HCEC 1CT (cell line): ENCODE results near the gene ZNF516.
A peak's percentile ranks its signal among the peaks of the same experiment; 100 is the strongest.

ENCODE experiments used
- DNase-seq: peaks from one replicate; pipeline ENCODE4 v3.0.0-alpha.2; 2017

The ZNF516 gene

GRCh38 chr18:76361219-76361618, 133.8 kb downstream of the ZNF516 start:
- DNase-seq: no peak

- DNase-seq: no peak
These were observed 135.1 kb downstream of the ZNF516 start for GRCh38 chr18:76359909-76360308.

- DNase-seq: no peak
These were observed 136.3 kb downstream of the ZNF516 start for GRCh38 chr18:76358774-76359173.

GRCh38 chr18:76357585-76358260, 137.3 kb downstream of the ZNF516 start:
- no peak for DNase-seq

- no peak for DNase-seq
These were observed 137.9 kb downstream of the ZNF516 start for GRCh38 chr18:76357174-76357573.

GRCh38 chr18:76356666-76357065, 138.4 kb downstream of the ZNF516 start:
- no peak for DNase-seq

- peak; percentile 44 for DNase-seq
These were observed 140.7 kb downstream of the ZNF516 start for GRCh38 chr18:76354348-76354747.

- DNase-seq: no peak
These were observed 141.5 kb downstream of the ZNF516 start for GRCh38 chr18:76353500-76353899.

GRCh38 chr18:76353046-76353445, 142.0 kb downstream of the ZNF516 start:
- DNase-seq: no peak

- peak; percentile 56 for DNase-seq
These were observed 143.0 kb downstream of the ZNF516 start for GRCh38 chr18:76351961-76352581.

GRCh38 chr18:76350134-76351025, 144.7 kb downstream of the ZNF516 start:
- no peak for DNase-seq

GRCh38 chr18:76349067-76349715, 145.9 kb downstream of the ZNF516 start:
- peak; percentile 50 for DNase-seq

- DNase-seq: no peak
These were observed 146.6 kb downstream of the ZNF516 start for GRCh38 chr18:76348267-76349066.

GRCh38 chr18:76347341-76347740, 147.7 kb downstream of the ZNF516 start:
- no peak for DNase-seq

GRCh38 chr18:76346490-76347130, 148.4 kb downstream of the ZNF516 start:
- DNase-seq: no peak

GRCh38 chr18:76345901-76346300, 149.1 kb downstream of the ZNF516 start:
- no peak for DNase-seq

- DNase-seq: no peak
These were observed 151.0 kb downstream of the ZNF516 start for GRCh38 chr18:76343938-76344569.

- no peak for DNase-seq
These were observed 154.6 kb downstream of the ZNF516 start for GRCh38 chr18:76340410-76340809.

- DNase-seq: no peak
These were observed 155.8 kb downstream of the ZNF516 start for GRCh38 chr18:76339246-76339620.

- no peak for DNase-seq
These were observed 156.3 kb downstream of the ZNF516 start for GRCh38 chr18:76338619-76339245.

- DNase-seq: no peak
These were observed 157.0 kb downstream of the ZNF516 start for GRCh38 chr18:76338088-76338487.
